ENCODE measurements around the gene KIAA1549. TPM values are rescaled to one million over a fixed set of nuclear protein-coding genes. Genes with fewer than 3 reads are reported as not detected.

KIAA1549 gene
- total and polyA plus RNA-seq, 10 of the 15 experiments (the other 5 are each of a cell fraction or from before 2014, with no cell fraction given), result 0.02 to 0.82 (median 0.22) TPM

- Histone ChIP-seq H4K20me1 (ENCODE audit: control insufficient read depth, insufficient read depth) (no peaks in the 10 kb centered on the region), H3K4me2 (ENCODE audit: control insufficient read depth, insufficient read depth) (no peak overlapping the region), H3K27me3 (replicated peaks in 1 of 2; ENCODE audit: control insufficient read depth in 2 of 2, insufficient read depth in 2 of 2, low read length in 1 of 2) (no peaks in the 10 kb centered on the region), H3K36me3 (ENCODE audit: control insufficient read depth in 2 of 2, insufficient read depth in 2 of 2, low read length in 1 of 2) (no peaks in the 10 kb centered on the region), H3K9me3 (replicated peaks; ENCODE audit: control insufficient read depth, insufficient read depth, low read length) (no peaks in the 10 kb centered on the region), H3K27ac (ENCODE audit: control insufficient read depth, insufficient read depth) (no peak overlapping the region), H3K9ac (ENCODE audit: control insufficient read depth, insufficient read depth, low read length) (no peak overlapping the region), H3K4me1 (ENCODE audit: control insufficient read depth, insufficient read depth, low read length) (no peaks in the 10 kb centered on the region), H3K4me3 (no peak overlapping the region), H3K79me2 (ENCODE audit: control insufficient read depth, insufficient read depth, low read length) (no peaks in the 10 kb centered on the region), H2AFZ (ENCODE audit: control insufficient read depth, low read depth, low read length) (no peak overlapping the region)
- no peak for ATAC-seq
- no TSS peak for BruUV-seq (replicated peaks)
- ChIA-PET POLR2A (no interaction called here), RAD21 (ENCODE audit: unreplicated experiment) (no interaction called here), SMC1A (ENCODE audit: uncharacterized antibody, unreplicated experiment) (no interaction called here), CTCF (no interaction called here)
- DNase-seq (ENCODE audit: low read depth, low spot score), result no peak
- no peak for FAIRE-seq
- TF ChIP-seq ZNF592 (IDR thresholded peaks at IDR 0.05), result no peak
- no peak for TF ChIP-seq KLF5 (IDR thresholded peaks at IDR 0.05; ENCODE audit: partially characterized antibody)
- no peak for TF ChIP-seq TCF7 (IDR thresholded peaks at IDR 0.05; ENCODE audit: borderline replicate concordance)
- no peak for TF ChIP-seq RELB (IDR thresholded peaks at IDR 0.05; ENCODE audit: low read depth)
- TF ChIP-seq IKZF2 (IDR thresholded peaks at IDR 0.05), result no peak
- TF ChIP-seq SIN3A (IDR thresholded peaks at IDR 0.05; ENCODE audit: low read depth, low read length), result no peak
- no peak for TF ChIP-seq TCF12 (IDR thresholded peaks at IDR 0.05; ENCODE audit: low read depth, low read length)
- no peak for TF ChIP-seq ZNF207 (IDR thresholded peaks at IDR 0.05; ENCODE audit: borderline replicate concordance)
- no peak for TF ChIP-seq STAT1 (conservative IDR thresholded peaks at IDR 0.05)
- no peak for TF ChIP-seq JUND (IDR thresholded peaks at IDR 0.05; ENCODE audit: low read depth, low read length)
- TF ChIP-seq SPI1 (IDR thresholded peaks at IDR 0.05; ENCODE audit: borderline replicate concordance, insufficient read depth, low read depth, low read length), result no peak
- intact Hi-C loops (cut with micrococcal nuclease; ENCODE audit: unreplicated experiment) (no loop called here), in situ Hi-C loops (cut with MboI) (no loop called here)
- WGBS (ENCODE audit: insufficient coverage, insufficient replicate concordance, low lambda C conversion rate, missing lambda C conversion rate), result 52% methylated on average over 7 of the region's 7 CpGs
These were observed 159.3 kb downstream of the KIAA1549 start for GRCh38 chr7:138821912-138822311.
